ENCODE data around the gene KCNJ18.
"Not testable (repeated sequence)": the region's sequence is repeated elsewhere in the genome, so short reads cannot be mapped to it uniquely, and the experiment has no call there.

Gene KCNJ18

DNA sequence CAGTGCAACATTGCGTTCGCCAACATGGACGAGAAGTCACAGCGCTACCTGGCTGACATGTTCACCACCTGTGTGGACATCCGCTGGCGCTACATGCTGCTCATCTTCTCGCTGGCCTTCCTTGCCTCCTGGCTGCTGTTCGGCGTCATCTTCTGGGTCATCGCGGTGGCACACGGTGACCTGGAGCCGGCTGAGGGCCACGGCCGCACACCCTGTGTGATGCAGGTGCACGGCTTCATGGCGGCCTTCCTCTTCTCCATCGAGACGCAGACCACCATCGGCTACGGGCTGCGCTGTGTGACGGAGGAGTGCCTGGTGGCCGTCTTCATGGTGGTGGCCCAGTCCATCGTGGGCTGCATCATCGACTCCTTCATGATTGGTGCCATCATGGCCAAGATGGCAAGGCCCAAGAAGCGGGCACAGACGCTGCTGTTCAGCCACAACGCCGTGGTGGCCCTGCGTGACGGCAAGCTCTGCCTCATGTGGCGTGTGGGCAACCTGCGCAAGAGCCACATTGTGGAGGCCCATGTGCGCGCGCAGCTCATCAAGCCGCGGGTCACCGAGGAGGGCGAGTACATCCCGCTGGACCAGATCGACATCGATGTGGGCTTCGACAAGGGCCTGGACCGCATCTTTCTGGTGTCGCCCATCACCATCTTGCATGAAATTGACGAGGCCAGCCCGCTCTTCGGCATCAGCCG, 10.8 kb downstream of the KCNJ18 start:
- not testable (repeated sequence) for DNase-seq (ENCODE audit: low read depth in 2 of 2)

- not testable (repeated sequence) for DNase-seq (ENCODE audit: low read depth in 2 of 2)
These were observed 11.9 kb downstream of the KCNJ18 start for GRCh38 chr17:21703891-21704872.

DNA sequence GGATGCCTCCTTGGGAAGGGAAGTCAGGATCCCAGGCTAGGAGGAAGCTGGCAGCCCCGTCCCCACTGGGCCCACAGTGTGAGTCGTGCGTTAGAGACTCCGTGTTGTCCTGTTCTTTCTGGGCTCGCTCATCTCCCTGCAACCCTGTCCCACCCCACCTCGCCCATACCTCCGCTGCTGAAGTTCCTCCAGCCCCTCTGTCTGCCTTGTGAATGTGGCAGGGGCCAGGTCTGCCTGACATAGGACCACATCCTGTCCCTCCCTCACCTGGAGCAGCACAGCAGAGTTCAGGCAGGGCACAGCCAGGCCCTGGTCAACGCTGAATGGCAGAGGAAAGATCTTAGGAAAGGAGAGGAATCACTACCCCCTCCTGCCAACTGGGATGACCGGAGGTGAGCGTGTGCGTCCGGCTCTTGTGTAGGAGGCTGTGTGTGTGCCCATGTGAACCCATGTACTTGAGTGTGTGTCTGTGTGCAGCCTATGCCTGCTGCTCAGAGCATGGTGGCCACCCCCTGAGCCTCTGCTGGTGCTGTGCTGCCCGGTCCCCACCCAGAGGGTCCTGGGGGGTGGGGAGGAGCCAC, 12.8 kb downstream of the KCNJ18 start:
- no peak for DNase-seq (ENCODE audit: low read depth in 2 of 2)

- not testable (repeated sequence) for DNase-seq (ENCODE audit: low read depth in 2 of 2)
These were observed 13.4 kb downstream of the KCNJ18 start for GRCh38 chr17:21705746-21706145.

GRCh38 chr17:21706546-21706945, 14.2 kb downstream of the KCNJ18 start:
- not testable (repeated sequence) for DNase-seq (ENCODE audit: low read depth in 2 of 2)

DNA sequence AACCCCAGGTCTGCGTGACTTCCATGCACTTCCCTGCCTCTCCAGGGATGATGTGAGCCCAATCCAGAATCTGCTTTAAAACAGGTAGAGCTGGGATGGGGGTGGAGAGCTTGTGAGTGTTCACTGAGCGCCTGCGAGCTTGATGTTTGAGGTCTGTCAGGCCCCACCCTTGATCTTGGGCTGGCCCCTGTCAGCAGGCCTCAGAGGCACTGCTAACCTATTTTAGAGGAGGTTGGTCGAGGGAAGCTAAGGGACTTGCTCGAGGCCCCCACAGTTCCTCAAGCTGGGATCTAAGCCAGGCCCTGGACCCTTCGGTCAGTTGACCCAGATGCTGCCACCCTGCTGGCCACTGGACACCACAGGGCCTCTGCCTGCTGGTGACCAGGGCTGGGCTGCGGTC, 14.8 kb downstream of the KCNJ18 start:
- not testable (repeated sequence) for DNase-seq (ENCODE audit: low read depth in 2 of 2)

GRCh38 chr17:21707711-21708611, 15.6 kb downstream of the KCNJ18 start:
- DNase-seq (ENCODE audit: low read depth in 2 of 2) = not testable (repeated sequence)

DNA sequence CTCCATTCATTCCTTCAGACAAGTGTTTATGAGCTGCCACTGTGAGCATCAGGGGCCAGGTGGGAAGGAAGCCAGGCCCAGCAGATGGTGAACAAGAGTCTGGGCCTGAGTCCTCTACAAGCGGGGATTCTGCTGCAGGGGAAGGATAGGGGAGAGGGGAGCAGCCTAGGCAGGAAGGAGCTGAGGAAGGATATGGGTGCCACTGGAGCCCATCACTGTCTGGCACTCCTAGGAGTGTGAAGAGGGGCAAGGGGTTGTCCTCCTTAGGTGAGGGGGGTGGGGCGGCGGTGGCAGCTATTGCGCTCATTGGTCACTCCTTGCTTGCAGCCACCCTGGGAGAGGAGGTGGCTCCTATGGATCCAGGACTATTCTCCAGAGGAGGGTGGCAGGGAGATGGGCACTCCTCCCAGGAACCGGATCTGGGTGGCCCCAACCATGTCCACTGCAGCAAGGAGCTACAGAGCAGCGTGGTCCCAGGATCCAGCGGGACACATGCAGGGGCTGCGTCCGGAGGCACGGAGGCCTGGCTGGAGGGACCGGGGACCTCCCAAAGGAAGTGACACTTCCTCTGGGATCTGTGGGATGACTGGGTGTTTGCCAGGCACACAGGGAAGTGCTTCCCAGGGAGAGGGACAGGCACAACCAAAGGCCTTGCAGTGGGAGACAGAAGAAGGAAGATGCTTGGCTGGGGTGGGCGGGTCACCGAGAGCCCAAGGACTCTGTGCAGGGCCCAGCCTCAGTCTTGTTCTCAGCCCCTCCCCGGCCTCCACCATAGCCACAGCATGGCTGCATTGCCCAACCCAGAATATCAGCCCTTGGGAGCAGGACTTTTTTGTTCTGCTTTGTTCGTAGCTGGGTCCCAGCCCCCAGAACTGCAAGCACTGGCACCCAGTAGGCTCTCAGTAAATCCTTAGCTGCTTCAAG, 16.6 kb downstream of the KCNJ18 start:
- DNase-seq (ENCODE audit: low read depth in 2 of 2) = not testable (repeated sequence)

GRCh38 chr17:21709994-21710393, 17.7 kb downstream of the KCNJ18 start:
- DNase-seq (ENCODE audit: low read depth in 2 of 2) = not testable (repeated sequence)

DNA sequence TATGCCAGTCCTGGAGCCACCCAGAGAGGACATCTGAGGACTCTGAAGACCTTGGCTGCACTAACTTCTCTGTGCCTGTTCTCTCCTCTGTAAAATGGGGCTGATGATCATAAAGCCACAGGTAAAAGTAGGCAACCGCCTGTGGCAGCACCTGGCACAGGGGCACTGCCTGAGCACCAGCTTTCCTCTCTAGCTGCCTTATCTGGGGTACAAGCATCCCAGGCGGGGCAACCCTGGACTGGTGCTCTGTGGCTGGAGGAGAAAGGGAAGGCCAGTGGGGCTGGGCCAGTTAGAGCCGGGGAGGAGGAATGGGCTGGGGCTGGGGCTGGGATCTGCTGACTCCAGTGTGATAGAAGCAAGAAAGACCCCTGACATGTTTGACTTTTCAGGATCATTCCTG, 18.2 kb downstream of the KCNJ18 start:
- DNase-seq (ENCODE audit: low read depth in 2 of 2) = not testable (repeated sequence)

DNA sequence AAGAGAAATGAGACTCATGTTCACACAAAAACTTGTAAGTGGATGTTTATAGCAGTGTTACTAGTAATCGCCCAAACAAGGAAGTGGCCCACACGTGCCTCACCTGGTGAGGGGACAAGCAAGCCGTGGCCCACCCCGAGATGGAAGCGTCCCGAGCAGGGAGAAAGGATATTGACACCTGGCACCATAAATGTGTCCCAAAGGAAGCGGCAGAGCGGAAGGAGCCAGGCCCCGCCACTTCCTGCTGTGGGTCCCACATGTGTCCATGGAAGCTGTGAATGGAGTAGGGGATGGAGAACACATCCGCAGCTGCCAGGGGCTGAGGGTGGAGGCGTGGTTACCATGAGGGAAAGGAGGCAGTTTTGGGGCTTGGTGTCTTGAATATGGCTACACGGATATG, 18.9 kb downstream of the KCNJ18 start:
- no peak for DNase-seq (ENCODE audit: low read depth in 2 of 2)

DNA sequence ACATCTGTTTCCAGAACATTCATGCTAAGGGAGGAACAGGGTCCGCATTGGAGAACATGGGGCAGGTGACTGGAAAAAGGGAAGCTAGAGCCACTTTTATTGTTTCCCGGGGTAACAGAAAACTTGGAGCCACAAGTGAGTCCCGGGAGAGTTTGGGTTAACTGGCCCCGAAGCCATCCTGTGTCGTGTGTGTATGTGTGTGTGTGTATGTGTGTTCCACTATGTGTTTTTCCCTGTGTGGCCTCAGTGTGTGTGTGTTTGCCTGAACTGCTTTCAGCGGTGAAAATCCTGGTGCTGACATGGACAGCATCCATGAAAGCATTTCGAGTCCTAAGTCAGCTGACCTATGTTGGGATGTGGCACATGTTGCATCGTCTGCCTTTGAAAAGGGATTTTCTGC, 20.7 kb downstream of the KCNJ18 start:
- not testable (repeated sequence) for DNase-seq (ENCODE audit: low read depth in 2 of 2)

- DNase-seq (ENCODE audit: low read depth in 2 of 2) = not testable (repeated sequence)
These were observed 21.3 kb downstream of the KCNJ18 start for GRCh38 chr17:21713631-21714030.

DNA sequence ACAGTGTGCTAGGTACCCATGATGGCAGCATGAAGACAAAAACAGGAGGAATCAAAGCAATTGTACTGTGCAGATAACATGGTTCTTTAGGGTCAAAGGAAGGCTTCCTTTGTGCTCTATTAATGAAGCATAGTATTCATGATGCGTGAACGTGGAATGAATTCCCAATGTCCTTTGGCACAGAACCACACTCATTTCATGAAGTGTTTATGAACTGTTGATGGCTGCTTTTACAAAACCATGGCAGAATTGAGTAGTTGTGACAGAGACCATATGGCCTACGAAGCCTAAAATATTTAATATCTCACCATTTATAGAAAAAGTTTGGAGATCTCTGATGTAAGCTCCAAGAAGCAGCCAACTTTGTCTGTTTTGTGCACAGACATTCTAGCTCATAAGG, 22.4 kb downstream of the KCNJ18 start:
- DNase-seq (ENCODE audit: low read depth in 2 of 2) = not testable (repeated sequence)

DNA sequence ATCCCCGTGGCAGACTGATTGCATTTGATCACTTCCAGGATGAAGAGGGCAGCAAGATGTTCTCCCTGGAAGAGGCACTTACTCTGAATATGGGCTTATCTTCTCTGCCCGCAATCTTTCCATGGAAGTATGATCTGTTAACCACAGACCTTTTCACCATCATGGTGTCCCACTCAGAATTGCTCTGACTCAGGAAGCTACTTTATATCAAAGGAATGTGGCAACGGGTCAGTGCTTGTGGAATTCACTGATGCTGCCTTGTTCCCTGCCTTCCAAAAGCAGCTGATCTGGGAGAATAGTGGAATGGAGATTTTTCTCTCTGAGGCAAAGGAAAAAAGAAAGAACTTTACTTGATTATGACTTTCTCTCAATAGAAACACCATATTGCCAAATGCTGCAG, 23.6 kb downstream of the KCNJ18 start:
- not testable (repeated sequence) for DNase-seq (ENCODE audit: low read depth in 2 of 2)

GRCh38 chr17:21718971-21719370, 26.6 kb downstream of the KCNJ18 start:
- DNase-seq (ENCODE audit: low read depth in 2 of 2) = not testable (repeated sequence)

- DNase-seq (ENCODE audit: low read depth in 2 of 2) = not testable (repeated sequence)
These were observed 27.3 kb downstream of the KCNJ18 start for GRCh38 chr17:21719511-21720226.

GRCh38 chr17:21720566-21720965, 28.2 kb downstream of the KCNJ18 start:
- not testable (repeated sequence) for DNase-seq (ENCODE audit: low read depth in 2 of 2)

DNA sequence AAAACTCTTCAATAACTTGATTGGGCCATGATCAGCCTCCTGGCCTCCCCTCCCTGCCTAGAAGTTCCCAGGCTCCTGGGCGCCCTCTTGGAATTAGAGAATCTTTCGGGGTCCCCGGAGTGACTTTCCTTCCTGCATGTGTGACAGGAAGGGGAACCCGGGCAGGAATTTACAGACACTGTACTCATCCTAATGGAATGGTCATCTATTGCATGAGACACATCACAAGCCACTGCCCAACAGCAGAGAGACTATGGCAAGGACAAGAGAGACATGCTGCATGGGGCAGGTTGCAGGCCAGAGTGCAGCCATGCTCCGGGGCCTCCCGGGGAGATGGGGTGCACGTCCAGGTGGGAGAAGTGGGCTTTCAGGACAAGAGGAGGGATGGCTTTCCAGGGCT, 29.9 kb downstream of the KCNJ18 start:
- DNase-seq (ENCODE audit: low read depth in 2 of 2) = not testable (repeated sequence)

Data from fibroblast of skin of left biceps (primary cell).